Activated CD8-positive, alpha-beta memory T cell treated with anti-CD3 and anti-CD28 coated beads for 48 hours (primary cell): ENCODE measurements around the gene ESYT2.
A peak's percentile ranks its signal among the peaks of the same experiment; 100 is the strongest.

Experiments
- DNase-seq, 3 experiments: peaks; one replicate each; pipeline ENCODE4 v3.0.0-alpha.2; 2020; ENCODE audit warnings: low read depth in 2 of 3, low spot score in 2 of 3

ESYT2 gene

DNA sequence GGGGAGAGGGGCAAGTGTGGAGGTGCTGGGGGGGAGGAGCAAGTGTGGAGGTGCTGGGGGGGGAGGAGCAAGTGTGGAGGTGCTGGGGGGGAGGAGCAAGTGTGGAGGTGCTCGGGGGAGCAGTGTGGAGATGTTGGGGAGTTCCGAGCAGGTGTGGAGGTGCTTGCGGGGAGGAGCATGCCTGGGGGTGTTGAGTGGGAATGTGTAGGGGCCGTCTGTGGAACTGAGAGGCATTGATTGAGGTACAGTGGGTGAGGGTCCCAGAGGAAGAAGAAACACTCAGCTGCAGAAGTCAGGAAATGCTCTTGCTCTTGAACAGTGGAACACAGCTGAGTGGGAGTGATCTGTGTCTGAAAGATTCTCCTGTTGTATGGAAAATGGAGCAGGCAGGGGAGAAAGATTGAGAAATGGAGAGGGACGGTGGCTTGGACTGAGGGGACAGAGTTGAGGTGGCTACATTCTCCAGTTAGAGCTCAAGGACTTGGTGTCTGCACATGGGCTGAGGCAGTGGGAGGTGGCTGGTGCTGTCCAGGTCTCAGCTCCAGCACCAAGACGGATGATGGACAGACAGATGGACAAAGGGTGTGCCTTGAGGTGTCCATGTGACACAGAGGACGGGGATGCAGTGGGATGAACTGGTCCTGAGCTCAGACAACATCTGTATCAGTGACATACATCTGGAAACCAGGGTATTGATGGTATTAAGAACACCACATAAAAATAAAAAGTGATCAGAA, 99.5 kb downstream of the ESYT2 start:
- no peak for DNase-seq

DNA sequence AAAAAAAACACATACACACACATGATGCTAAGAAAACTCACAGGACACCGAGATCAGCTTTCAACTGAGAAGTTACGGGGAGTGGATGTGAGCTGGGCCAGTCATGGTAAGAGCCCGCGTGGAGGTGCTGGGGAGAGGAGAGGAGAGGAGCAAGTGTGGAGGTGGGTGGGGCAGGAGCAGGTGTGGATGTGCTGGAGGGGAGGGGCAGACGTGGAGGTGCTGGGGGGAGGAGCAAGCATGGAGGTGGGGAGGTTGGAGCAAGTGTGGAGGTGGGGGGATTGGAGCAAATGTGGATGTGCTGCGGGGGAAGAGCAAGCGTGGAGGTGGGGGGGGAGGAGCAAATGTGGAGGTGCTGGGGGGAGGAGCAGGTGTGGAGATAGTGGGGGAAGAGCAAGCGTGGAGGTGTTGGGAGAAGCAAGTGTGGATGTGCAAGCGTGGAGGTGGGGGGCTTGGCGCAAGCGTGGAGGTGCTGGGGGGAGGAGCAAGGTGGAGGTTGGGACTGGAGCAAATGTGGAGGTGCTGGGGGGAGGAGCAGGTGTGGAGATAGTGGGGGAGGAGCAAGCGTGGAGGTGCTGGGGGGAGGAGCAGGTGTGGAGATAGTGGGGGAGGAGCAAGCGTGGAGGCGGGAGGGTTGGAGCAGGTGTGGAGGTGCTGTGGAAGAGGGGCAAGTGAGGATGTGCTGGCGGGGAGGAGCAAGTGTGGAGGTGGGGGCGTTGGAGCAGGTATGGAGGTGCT, 100.2 kb downstream of the ESYT2 start:
- no peak for DNase-seq

DNA sequence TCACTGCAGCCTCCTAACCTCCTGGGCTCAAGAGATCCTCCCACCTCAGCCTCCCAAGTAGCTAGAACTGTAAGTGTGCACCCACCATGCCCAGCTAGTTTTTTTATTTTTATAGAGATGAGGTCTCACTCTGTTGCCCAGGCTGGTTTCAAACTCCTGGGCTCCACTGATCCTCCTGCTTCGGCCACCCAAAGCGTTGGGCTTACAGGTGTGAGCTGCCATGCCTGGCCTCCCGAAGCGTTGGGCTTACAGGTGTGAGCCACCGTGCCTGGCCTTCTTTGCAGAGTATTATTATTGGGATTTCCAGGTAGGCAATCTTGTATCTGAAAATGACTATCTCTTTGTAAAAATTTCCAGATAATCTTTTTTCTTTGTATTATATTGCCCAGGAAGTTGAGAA, 101.6 kb downstream of the ESYT2 start:
- DNase-seq: no peak

DNA sequence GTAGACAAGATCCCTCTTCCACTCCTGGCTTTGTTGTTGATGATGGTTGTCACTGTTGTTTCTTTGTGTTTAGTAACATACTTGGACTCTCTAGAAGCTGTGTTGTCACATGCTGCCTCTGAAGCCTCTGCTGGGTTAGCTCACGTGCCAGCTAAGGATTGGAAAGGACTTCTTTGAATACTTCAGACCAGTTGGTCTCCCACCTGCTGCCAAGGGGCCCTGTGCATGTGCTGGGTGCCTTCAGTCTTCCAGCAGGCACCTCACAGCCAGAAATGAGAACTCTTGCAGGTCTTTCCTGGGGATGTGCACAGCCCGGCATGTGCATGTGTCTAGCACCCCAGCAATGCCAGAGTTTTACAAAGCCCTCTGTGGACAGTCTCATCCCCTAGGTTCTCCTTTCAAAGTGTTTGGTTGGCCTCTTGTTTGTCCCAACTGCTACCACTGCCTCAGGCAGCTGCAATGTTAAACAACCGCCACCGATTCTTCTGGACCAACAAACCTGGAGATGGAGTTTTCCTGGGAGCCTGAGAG, 103.0 kb downstream of the ESYT2 start:
- DNase-seq: no peak

DNA sequence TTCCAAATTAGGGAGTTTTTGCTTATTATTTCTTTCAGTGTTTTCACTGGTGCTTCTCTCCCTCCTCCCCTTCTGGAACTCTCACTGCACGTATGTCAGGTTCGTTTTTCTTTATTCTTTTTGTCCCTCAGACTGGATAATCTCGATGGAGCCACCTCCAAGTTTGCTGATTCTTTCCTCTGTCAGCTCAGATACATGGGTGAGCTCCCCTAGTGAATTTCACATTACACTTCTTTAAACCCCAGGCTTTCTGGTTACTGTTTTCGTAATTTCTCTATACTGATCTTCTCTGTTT, 103.9 kb downstream of the ESYT2 start:
- DNase-seq: no peak

DNA sequence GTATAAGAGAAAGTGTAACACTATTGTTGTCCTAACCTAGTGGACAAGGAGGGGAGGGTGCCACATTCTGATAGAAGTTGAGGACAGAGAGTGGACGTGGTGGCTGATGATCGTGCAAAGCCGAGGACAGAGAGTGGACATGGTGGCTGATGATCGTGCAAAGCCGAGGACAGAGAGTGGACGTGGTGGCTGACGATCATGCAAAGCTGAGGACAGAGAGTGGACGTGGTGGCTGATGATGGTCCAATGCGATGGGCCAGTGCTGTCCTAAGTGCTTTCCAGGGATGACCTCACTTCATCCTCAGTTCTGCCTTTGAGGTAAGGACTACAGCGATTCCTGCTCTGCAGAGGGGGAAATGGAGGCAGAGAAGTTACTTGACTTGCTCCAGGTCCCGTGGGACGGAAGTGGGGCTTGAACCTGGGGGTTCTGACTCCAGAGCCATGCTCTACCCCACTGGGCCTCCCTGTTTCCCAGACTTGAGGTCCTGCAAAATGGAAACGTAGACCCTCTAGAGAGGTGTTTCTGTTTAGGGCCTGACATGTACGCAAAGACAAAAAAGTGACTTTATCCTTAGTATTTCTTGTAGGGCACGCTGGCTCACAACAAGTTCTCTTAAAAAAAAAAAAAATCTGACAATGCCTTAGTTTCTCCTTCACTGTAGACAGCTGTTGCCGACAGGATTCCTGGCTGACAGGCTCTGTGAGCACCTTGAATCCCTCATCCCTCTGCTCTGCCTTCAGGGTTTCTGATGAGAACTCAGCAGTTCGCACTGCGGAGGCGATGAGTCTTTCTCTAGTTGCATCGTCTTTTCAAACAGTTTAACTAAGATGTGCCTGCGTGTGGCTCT, 104.4 kb downstream of the ESYT2 start:
- no peak for DNase-seq

DNA sequence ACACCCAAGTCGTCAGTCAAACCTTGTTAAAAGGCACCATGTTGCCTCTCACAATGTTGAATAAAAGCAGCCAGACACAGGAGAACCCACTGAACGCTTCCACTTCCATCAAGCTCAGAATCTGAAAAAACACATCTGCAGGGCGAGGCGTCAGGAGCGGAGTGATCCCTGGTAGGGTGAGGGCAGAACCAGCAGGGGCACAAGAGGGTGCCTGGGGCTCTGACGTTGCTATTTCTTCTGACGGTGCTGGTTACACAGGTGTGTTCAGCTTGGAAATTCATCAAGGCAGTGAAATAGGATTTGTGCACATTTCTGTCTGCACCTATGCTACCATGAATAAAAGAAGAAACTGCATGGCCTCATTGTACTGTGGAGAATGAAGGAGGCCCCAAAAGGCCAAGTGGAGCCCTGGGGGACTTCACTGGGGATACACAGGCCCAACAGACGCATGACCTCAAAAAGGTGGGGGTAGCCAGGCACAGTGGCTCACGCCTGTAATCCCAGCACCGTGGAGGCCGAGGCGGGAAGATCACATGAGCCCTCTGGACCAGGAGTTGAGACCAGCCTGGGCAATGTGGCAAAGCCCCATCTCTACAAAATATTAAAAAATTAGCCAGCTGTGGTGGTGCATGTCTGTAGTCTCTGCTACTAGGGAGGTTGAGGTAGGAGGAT, 105.5 kb downstream of the ESYT2 start:
- DNase-seq: no peak

DNA sequence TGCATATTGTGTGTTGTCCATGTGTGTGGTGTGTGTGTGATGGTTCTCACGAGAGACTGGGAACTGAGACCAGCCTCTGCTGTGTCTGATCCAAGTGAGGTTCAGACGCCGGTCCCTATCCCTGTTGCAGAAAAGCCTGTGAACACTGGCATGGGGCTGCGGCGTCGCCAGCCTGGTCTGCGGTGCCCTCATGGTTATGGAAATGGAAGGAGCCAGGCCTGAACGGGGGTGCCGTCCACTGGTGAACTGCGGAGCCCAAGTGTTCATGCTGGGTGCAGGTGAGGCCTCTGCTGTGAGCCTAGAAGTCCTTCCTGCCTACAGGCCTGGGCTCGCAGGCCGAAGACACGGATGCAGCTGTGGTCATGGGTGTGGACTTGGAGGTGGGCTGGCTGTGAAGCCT, 106.0 kb downstream of the ESYT2 start:
- DNase-seq: no peak

DNA sequence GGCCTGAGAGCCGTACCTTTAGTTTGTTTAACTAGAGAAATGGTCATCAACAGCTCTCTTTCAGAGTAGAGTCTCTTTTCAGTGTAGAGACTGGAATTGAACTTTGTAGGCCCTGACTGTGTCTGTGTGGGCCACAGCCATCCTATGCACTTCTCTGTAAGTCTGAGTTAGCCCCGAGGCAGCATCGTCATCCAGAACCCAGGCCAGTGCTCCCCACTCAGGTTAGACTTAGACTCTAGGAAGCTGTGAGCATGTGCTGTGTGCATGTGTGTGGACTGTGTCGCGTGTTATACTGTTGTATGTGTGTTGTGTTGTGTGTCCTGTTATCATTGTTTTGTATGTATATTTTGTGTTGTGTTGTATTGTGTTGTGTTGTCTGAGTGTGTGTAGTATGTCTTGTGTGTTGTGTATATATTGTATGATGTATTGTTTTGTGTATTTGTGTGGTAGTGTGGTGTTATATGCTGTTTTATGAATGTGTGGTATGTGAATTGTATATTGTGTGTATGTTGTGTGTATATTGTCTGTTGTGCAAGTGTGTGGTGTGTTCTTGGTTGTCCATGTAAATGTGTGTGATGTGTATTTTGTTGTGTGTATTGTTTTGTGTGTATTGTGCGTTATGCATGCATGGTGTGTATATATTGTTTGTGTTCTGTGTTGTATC, 106.6 kb downstream of the ESYT2 start:
- DNase-seq: no peak

DNA sequence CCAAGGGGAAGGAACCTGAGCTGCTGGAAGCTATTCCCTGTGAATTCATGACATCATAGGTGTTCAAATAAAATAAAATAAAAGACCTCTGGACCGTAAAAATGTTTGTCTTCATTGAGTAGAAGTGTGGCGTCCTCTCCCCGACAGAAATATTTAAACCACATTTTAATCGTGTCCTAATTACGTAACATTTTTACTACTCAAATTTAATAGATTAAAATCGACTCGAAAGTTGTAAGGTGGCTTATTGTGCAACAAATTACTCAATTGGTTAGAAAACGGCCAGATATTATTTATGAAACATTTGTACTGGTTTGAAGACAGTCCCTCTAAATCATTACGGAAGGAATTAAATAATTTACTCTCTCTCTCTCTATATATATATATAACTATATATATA, 109.2 kb downstream of the ESYT2 start:
- DNase-seq: no peak

DNA sequence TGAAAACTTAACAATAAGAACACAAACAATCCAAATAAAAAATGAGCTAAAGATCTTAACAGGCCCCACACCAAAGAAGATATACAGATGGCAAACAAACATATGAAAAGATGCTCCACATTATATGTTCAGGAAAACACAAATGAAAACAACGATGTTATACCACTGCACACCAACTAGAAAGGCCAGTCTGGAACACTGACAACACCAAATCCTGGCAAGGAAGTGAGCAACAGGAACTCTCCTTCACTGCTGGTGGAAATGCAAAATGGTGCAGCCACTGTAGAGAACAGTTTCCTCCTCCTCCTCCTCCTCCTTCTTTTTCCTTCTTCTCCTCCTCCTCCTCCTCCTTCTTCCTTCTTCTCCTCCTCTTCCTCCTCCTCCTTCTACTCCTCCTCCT, 112.5 kb downstream of the ESYT2 start:
- DNase-seq: no peak

DNA sequence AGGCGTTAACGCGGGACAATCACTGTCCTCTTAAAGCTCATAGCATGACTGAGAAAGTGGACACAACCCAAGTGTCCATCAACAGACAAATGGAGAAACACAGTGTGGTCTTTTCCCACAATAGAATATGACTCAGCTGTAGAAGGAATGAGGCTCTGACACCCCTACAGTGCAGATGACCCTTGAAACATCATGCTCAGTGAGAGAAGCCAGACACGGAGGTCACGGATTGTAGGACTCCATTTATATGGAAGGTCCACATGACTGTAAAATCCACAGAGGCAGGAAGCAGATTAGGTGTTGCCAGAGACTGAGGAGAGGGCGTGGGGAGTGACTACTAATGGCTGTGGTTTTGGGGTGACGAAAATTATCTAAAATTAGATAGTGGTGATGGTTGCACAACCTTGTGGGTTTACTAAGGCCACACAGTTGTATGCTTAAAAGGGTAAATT, 118.6 kb downstream of the ESYT2 start:
- DNase-seq: no peak

DNA sequence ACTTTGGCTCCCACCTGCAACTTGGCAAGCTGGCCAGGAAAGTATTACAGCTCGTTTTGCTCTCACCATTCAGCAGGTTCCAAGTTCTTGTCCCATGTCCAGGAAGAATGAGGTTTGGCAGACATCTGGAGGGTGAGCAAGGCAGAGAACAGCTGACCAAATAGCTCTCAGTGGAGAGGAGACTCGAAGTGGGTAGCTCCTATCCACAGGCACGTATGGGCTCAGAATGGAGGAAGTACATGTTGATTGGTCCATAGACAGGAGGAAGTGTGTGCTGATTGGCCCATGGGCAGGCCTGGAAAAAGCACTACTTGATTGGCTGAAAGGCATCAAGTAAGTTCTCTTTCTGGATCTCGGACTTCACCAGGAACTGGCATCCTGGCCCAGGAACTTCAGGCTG, 121.7 kb downstream of the ESYT2 start:
- no peak for DNase-seq

DNA sequence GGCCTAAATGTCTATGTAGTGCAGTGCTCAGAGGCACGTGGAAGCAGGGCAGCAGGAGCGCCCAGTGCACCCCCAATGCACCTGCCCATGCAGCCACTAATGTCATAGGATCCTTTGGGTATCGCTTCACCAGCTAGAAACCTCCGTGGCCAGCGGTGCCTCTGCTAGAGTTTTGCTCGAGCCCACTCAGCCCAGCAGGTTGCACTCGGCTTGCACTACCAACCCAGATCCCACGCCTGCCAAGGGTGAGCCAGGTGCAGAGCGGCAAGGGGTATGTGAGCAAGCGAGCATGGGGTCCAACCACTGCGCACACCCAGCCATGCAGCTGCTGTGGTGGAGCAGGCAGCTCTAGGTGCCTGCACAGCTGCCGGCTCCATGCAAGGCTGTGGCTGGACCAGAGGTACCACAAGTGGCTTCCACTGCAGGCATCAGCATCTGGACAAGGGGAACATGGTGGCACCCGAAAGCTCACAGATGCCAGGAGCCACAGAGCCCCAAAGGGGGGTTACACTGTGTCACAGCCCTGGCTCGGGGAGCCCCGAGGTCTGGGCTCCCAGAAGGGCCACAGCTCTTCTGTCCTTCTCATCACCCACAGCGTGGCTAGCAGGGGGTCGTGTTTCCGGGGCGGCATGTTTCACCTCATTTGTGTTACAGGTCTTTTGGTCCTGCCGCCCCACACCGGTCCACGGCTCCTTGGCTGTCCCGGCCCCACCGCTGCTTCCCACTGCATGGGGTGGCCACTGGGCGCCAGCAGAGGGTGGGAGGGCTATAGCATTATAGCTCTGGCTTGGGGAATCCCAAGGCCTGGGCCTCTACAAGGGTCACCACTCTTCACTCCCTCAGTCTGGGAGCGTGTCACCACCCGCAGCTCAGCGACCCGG, 122.4 kb downstream of the ESYT2 start:
- DNase-seq: no peak

DNA sequence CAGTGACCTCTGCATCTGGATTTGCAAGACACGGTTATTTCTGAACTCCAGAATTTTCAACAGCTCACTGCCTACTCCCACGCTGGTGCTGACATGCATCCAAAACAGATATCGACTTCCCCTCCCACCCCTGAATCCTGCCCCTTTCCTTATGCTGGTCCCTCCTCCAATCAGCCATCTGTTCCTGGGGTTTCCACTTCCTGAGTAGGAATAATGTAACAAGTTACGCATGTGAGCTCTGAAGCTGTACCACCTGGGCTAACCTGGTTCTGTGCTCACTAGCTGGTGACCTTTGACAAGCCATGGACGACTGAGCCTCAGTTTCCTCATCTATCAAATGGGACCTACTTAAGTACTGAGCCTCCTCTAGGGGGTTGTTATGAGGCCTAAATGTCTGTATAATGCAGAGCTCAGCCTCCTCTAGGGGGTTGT, 123.0 kb downstream of the ESYT2 start:
- DNase-seq: no peak

DNA sequence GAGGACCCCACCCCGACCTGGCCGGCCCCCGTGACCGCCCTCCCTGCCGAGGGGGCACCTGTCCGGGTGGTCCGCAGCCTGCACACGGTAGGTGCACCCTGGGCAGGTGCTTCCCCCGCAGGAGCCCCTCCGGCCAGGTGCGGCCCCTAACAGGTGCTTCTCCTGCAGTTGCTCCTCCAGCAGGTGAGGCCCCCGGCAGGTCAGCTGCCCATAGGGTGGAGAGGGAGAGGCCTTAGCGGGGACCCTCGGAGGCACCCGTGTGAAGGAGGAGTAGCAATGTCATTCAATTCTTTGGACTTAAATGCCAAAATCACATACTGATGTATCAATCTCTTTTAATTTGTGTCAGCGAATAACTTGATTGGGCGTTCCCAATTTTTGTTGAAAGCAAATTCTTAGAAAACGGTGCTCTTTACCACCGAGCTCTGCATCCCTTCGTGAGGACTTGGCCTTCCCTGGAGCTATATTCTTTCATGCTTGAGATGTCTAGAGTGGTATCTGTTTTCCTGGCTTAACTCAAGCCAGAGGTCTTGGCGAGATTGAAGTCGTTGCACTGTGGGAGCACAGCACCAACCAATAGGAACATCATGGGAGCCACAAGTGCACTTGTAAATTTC, 124.0 kb downstream of the ESYT2 start:
- no peak for DNase-seq

DNA sequence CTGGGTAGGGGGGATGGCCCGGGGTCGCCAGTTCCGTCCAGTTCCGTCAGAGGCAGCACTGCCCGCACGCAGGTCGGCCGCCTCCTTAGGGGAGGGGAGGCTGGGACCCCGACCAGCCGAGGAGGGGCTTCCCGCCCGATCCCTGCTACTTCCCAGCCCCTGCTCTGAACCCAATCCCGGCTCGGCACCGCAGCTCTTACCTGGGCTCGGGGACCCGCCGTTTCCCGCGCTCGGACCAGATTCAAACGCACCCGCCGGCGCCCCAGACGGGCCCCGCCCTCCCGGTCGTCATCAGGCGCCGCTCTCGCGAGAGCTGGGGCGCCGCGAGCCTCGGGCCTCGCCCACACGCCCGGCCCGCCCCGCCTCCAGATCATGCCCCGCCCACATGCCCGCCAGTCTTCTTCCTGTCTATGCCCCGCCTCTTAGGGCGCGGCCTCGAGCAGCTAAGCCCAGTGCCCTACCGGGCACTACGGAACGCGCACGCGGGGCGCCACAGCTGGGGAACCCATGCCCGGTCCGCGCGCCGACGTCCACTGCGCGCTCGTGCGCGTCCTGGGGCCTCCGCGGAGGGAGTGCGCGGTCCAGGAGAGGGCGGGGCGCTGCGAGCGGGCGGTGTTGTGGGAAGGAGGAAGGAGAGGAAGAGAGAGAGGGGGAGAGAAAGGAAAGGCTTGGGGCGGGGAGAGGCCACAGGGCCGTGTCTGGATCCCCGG, 124.6 kb downstream of the ESYT2 start, which contains the start of gene NCAPG2:
NCAPG2 (minus strand) TSS at position 281 of the 710 bp plus-strand sequence. CDS start 2,905 bp downstream, outside the sequence.
- DNase-seq: peak; percentile 95 to 98 (median 97)
